IMR-90 (cell line): Measurements from ENCODE around the gene CENPM. TPM values are rescaled to one million over a fixed set of nuclear protein-coding genes. Genes with fewer than 3 reads are reported as not detected.

Experiments used
- ATAC-seq: fragments of 200-7000 bp; cut with Tn5 transposase; 2 replicates; pipeline ENCODE4 v1.9.1; 2020; ENCODE audit warnings: low read depth, mild to moderate bottlenecking, moderate library complexity
- BruUV-seq: library from RNA; stranded (reverse); fragments of 400-500 nt; replicated peaks from 2 replicates; lab custom pipeline; 2021; lab: Mats Ljungman, UMichigan
- CTCF ChIA-PET: fragments of 300-600 bp; formaldehyde crosslinking; extraction: SDS; loops from one replicate; lab custom pipeline; 2021; ENCODE audit warnings: antibody characterized with exemption; lab: Yijun Ruan, JAX
- POLR2A ChIA-PET: fragments of 300-600 bp; sonication (Branson Sonifier 250); formaldehyde crosslinking; loops from one replicate; lab custom pipeline; 2022; ENCODE audit warnings: antibody characterized with exemption; ENCODE audit not compliant: unreplicated experiment; lab: Charles Lee
- DNase-seq: peaks from one replicate; pipeline ENCODE4 v3.0.0; 2013
- H2AFZ ChIP-seq: replicated peaks from 2 replicates; pipeline ENCODE3; 2013; ENCODE audit warnings: low read length, mild to moderate bottlenecking; ENCODE audit not compliant: poor library complexity
- H2AK5ac ChIP-seq: 2 replicates; pipeline ENCODE4 v1.6.1; 2013; ENCODE audit warnings: low read depth, low read length, inconsistent platforms
- H2AK9ac ChIP-seq: replicated peaks from 2 replicates; pipeline ENCODE3; 2013; ENCODE audit warnings: mild to moderate bottlenecking, low read depth, low read length, moderate library complexity; ENCODE audit not compliant: poor library complexity
- H2BK120ac ChIP-seq: 2 replicates; pipeline ENCODE4 v1.6.1; 2013; ENCODE audit warnings: low read depth, low read length, inconsistent platforms
- H2BK15ac ChIP-seq: 3 replicates; pipeline ENCODE4 v1.6.1; 2013; ENCODE audit warnings: low read depth, low read length, inconsistent platforms
- H2BK20ac ChIP-seq: 2 replicates; pipeline ENCODE4 v1.6.1; 2013; ENCODE audit warnings: low read depth, mild to moderate bottlenecking, inconsistent platforms, low read length, moderate library complexity
- H2BK5ac ChIP-seq: 2 replicates; pipeline ENCODE4 v1.6.1; 2013; ENCODE audit warnings: mild to moderate bottlenecking, low read depth, low read length, inconsistent platforms; ENCODE audit not compliant: poor library complexity, severe bottlenecking
- H3K14ac ChIP-seq: replicated peaks from 2 replicates; pipeline ENCODE4 v1.6.1; 2013; ENCODE audit warnings: low read depth, low read length, inconsistent platforms
- H3K18ac ChIP-seq: 2 replicates; pipeline ENCODE4 v1.6.1; 2013; ENCODE audit warnings: low read depth, low read length, control low read depth
- H3K23ac ChIP-seq: 2 replicates; pipeline ENCODE4 v1.6.1; 2013; ENCODE audit warnings: low read depth, low read length, inconsistent platforms
- H3K27ac ChIP-seq: 2 replicates; pipeline ENCODE4 v1.5.1; 2013; ENCODE audit warnings: mild to moderate bottlenecking, control low read depth, low read length; ENCODE audit not compliant: insufficient read depth
- H3K27me3 ChIP-seq: 2 replicates; pipeline ENCODE4 v1.6.1; 2013; ENCODE audit warnings: low read length; ENCODE audit not compliant: control insufficient read depth, insufficient read depth
- H3K36me3 ChIP-seq: 2 replicates; pipeline ENCODE4 v1.6.1; 2013; ENCODE audit warnings: low read length, mixed read lengths; ENCODE audit not compliant: control insufficient read depth, insufficient read depth
- H3K4ac ChIP-seq: 2 replicates; pipeline ENCODE4 v1.6.1; 2013; ENCODE audit warnings: low read depth, low read length, inconsistent platforms
- H3K4me1 ChIP-seq: 2 replicates; pipeline ENCODE4 v1.6.1; 2013; ENCODE audit warnings: low read length, mixed read lengths; ENCODE audit not compliant: control insufficient read depth, insufficient read depth
- H3K4me2 ChIP-seq: 2 replicates; pipeline ENCODE4 v1.6.1; 2013; ENCODE audit warnings: low read depth, mild to moderate bottlenecking, control low read depth, low read length, moderate library complexity
- H3K4me3 ChIP-seq: 2 replicates; pipeline ENCODE4 v1.5.1; 2013; ENCODE audit warnings: low read depth, mild to moderate bottlenecking, control low read depth, low read length, moderate library complexity; ENCODE audit not compliant: insufficient read depth
- H3K56ac ChIP-seq: 2 replicates; pipeline ENCODE4 v1.6.1; 2013; ENCODE audit warnings: low read length, inconsistent platforms; ENCODE audit not compliant: insufficient read depth; ENCODE audit errors: extremely low read depth
- H3K79me1 ChIP-seq, 2 experiments: 2 replicates each; pipeline ENCODE4 v1.6.1; 2013; ENCODE audit warnings: low read length in 2 of 2, inconsistent platforms in 1 of 2, low read depth in 1 of 2
- H3K9ac ChIP-seq: 2 replicates; pipeline ENCODE4 v1.6.1; 2013; ENCODE audit warnings: low read depth, low read length, control low read depth
- H3K9me1 ChIP-seq: 2 replicates; pipeline ENCODE4 v1.6.1; 2013; ENCODE audit warnings: low read length, inconsistent platforms; ENCODE audit not compliant: insufficient read depth
- H3K9me3 ChIP-seq: 2 replicates; pipeline ENCODE4 v1.6.1; 2013; ENCODE audit warnings: low read length; ENCODE audit not compliant: control insufficient read depth, insufficient read depth
- H4K20me1 ChIP-seq: 2 replicates; pipeline ENCODE4 v1.6.1; 2013; ENCODE audit warnings: low read length, inconsistent platforms; ENCODE audit not compliant: insufficient read depth
- H4K5ac ChIP-seq: 2 replicates; pipeline ENCODE4 v1.6.1; 2013; ENCODE audit warnings: mild to moderate bottlenecking, low read depth, low read length, control low read depth
- H4K8ac ChIP-seq, 2 experiments: 2 replicates each; pipeline ENCODE4 v1.6.1; 2013; ENCODE audit warnings: low read depth in 2 of 2, low read length in 2 of 2, control low read depth in 1 of 2, inconsistent platforms in 1 of 2
- H4K91ac ChIP-seq: 2 replicates; pipeline ENCODE4 v1.6.1; 2013; ENCODE audit warnings: low read depth, low read length, inconsistent platforms; ENCODE audit not compliant: insufficient read depth
- BHLHE40 ChIP-seq: fragments of 150-350 bp; IDR thresholded peaks from 2 replicates; pipeline ENCODE4 v1.6.1; 2016; ENCODE audit warnings: mild to moderate bottlenecking, low read depth, low read length
- CEBPB ChIP-seq: IDR thresholded peaks from 2 replicates; pipeline ENCODE4 v1.6.1; 2012; ENCODE audit warnings: low read depth, low read length, improper control_type of control experiment
- CHD1 ChIP-seq: IDR thresholded peaks from 2 replicates; pipeline ENCODE4 v1.6.1; 2012; ENCODE audit warnings: low read depth, low read length, improper control_type of control experiment
- FOS ChIP-seq: fragments of 150-350 bp; IDR thresholded peaks from 2 replicates; pipeline ENCODE4 v1.6.1; 2016; ENCODE audit warnings: low read depth, low read length
- MAFK ChIP-seq: IDR thresholded peaks from 2 replicates; pipeline ENCODE4 v1.6.1; 2012; ENCODE audit warnings: low read depth, low read length, improper control_type of control experiment
- MAZ ChIP-seq: IDR thresholded peaks from 2 replicates; pipeline ENCODE4 v1.6.1; 2012; ENCODE audit warnings: low read depth, mild to moderate bottlenecking, low read length, improper control_type of control experiment, moderate library complexity, borderline replicate concordance
- MXI1 ChIP-seq: IDR thresholded peaks from 2 replicates; pipeline ENCODE4 v1.6.1; 2012; ENCODE audit warnings: low read depth, mild to moderate bottlenecking, low read length, moderate library complexity, borderline replicate concordance
- NFE2L2 ChIP-seq: fragments of 150-350 bp; IDR thresholded peaks from 2 replicates; pipeline ENCODE4 v1.6.1; 2016; ENCODE audit warnings: low read depth, mild to moderate bottlenecking, low read length
- POLR2A ChIP-seq: IDR thresholded peaks from 2 replicates; pipeline ENCODE4 v1.6.1; 2012; ENCODE audit warnings: mild to moderate bottlenecking, low read depth, low read length
- RAD21 ChIP-seq: IDR thresholded peaks from 2 replicates; pipeline ENCODE4 v1.6.1; 2012; ENCODE audit warnings: low read length, improper control_type of control experiment
- RCOR1 ChIP-seq: IDR thresholded peaks from 2 replicates; pipeline ENCODE4 v1.6.1; 2012; ENCODE audit warnings: mild to moderate bottlenecking, low read length, improper control_type of control experiment; ENCODE audit not compliant: insufficient replicate concordance
- RFX5 ChIP-seq: IDR thresholded peaks from 2 replicates; pipeline ENCODE4 v1.8.0; 2012; ENCODE audit warnings: low read depth, mild to moderate bottlenecking, low read length, moderate library complexity
- SMC3 ChIP-seq: fragments of 150-350 bp; IDR thresholded peaks from 2 replicates; pipeline ENCODE4 v1.6.1; 2016; ENCODE audit warnings: low read depth, mild to moderate bottlenecking, antibody characterized with exemption, low read length, moderate library complexity
- WGBS, 2 experiments: methylation state at CpG; one replicate each; pipeline versions ENCODE4 v1.1.5 to v1.1.7; 2013; ENCODE audit warnings: missing lambda C conversion rate in 2 of 2; ENCODE audit not compliant: insufficient read length in 1 of 2; ENCODE audit errors: extremely low coverage in 2 of 2; 5-methylcytosine and 5-hydroxymethylcytosine counted together
- dilution Hi-C: fragments of 300-500 bp; cut with HindIII; formaldehyde crosslinking; loops from one replicate; pipeline ENCODE4 v1.14.3; 2018; ENCODE audit warnings: low sequenced_read_pairs; ENCODE audit not compliant: unreplicated experiment
- in situ Hi-C: fragments of 300-500 bp; cut with MboI; formaldehyde crosslinking; loops from 3 replicates; pipeline ENCODE4 v1.14.3; 2019; ENCODE audit warnings: low sequenced_read_pairs, inconsistent platforms, mixed read lengths
- intact Hi-C: fragments of 100-400 bp; cut with micrococcal nuclease; formaldehyde crosslinking; loops from 2 replicates; pipeline ENCODE4 v1.10.0; 2022
- polyA plus RNA-seq, 3 experiments: library from polyadenylated mRNA; depleted of rRNA; stranded (reverse); fragments of >200 nt; gene quantifications; 2 replicates each; pipeline ENCODE4 v1.2.3, GENCODE V29; 2012; ENCODE audit warnings: low replicate concordance in 1 of 3
- total RNA-seq: library from RNA; depleted of rRNA; stranded (reverse); fragments of >200 nt; gene quantifications from 2 replicates; pipeline ENCODE4 v1.2.3, GENCODE V29; 2012
- TF ChIP-seq, protein P1 (sequence below): fragments of 150-350 bp; IDR thresholded peaks from 2 replicates; pipeline ENCODE4 v1.6.1; 2017; ENCODE audit warnings: mild to moderate bottlenecking, antibody characterized with exemption, low read length, low read depth
- TF ChIP-seq, protein P2 (sequence below): fragments of 150-350 bp; IDR thresholded peaks from 2 replicates; pipeline ENCODE4 v1.6.1; 2016; ENCODE audit warnings: low read depth, mild to moderate bottlenecking, low read length, moderate library complexity, borderline replicate concordance
- TF ChIP-seq, protein P3 (sequence below): conservative IDR thresholded peaks from 2 replicates; pipeline ENCODE4 v1.5.1; 2012; ENCODE audit warnings: mild to moderate bottlenecking, low read depth, low read length, improper control_type of control experiment

CENPM gene
- total and polyA plus RNA-seq, 2 of the 4 experiments (the other 2 are of a cell fraction): 18.1 to 20.1 TPM

DNA sequence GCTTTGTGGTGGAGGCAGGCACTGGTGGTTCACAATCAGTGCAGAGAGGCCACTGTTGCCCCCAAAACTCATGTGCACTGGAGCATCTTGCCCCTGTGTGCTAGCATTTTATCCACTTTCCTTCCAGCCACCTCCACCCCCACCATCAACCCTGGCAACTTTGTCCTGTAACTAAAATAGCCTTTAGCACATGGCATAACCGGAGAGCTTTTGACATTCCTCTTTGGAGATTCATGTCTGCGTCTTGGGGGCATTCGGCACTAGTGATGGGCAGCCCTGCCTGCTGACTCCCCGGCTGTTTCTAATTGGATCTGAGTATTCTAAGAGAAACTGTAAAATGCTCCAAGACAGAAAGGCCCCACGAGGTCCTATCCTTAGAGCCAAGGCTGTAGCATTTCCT is 47.8 kb downstream of the CENPM start:
- Histone ChIP-seq H3K56ac (no peak overlapping the region), H2BK5ac (no peak overlapping the region), H4K91ac (no peak overlapping the region), H3K4ac (no peak overlapping the region), H3K4me3 (no peak overlapping the region), H3K9me3 (no peaks in the 10 kb centered on the region), H2BK120ac (no peak overlapping the region), H3K27me3 (no peaks in the 10 kb centered on the region), H3K4me2 (no peak overlapping the region), H3K23ac (no peak overlapping the region), H2BK20ac (no peak overlapping the region), H4K8ac (no peak overlapping the region), H3K36me3 (peaks cover 40% of the 10 kb centered on the region), H2AFZ (no peak overlapping the region), H2BK15ac (no peak overlapping the region), H3K27ac (no peak overlapping the region), H3K9ac (no peak overlapping the region), H3K18ac (no peak overlapping the region), H2AK5ac (no peak overlapping the region), H4K20me1 (0 out of 2 replicates have a peak, but pooled peaks cover 6% of the 10 kb centered on the region), H3K79me1 (no peaks in the 10 kb centered on the region), H4K5ac (no peak overlapping the region), H3K14ac (no peak overlapping the region), H2AK9ac (no peak overlapping the region), H3K9me1 (peaks cover 8% of the 10 kb centered on the region; the same call in 1 of the 2 replicates), H3K4me1 (0 out of 2 replicates have a peak, but pooled peaks cover 1% of the 10 kb centered on the region)
- no CpG with 5 or more reads among the region's 5 CpGs for WGBS, 2 experiments
- ChIA-PET POLR2A (no interaction called here), CTCF (no interaction called here)
- dilution Hi-C loops: no loop called here
- in situ Hi-C loops: no loop called here
- no peak for ATAC-seq
- no peak for TF ChIP-seq RCOR1
- TF ChIP-seq, protein P1, sequence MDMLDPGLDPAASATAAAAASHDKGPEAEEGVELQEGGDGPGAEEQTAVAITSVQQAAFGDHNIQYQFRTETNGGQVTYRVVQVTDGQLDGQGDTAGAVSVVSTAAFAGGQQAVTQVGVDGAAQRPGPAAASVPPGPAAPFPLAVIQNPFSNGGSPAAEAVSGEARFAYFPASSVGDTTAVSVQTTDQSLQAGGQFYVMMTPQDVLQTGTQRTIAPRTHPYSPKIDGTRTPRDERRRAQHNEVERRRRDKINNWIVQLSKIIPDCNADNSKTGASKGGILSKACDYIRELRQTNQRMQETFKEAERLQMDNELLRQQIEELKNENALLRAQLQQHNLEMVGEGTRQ: no peak
- TF ChIP-seq FOS: no peak
- no peak for TF ChIP-seq RFX5
- TF ChIP-seq MAZ: no peak
- TF ChIP-seq, protein P2, sequence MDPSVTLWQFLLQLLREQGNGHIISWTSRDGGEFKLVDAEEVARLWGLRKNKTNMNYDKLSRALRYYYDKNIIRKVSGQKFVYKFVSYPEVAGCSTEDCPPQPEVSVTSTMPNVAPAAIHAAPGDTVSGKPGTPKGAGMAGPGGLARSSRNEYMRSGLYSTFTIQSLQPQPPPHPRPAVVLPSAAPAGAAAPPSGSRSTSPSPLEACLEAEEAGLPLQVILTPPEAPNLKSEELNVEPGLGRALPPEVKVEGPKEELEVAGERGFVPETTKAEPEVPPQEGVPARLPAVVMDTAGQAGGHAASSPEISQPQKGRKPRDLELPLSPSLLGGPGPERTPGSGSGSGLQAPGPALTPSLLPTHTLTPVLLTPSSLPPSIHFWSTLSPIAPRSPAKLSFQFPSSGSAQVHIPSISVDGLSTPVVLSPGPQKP: no peak
- TF ChIP-seq NFE2L2: no peak
- no peak for TF ChIP-seq CEBPB
- no peak for TF ChIP-seq POLR2A
- no peak for TF ChIP-seq RAD21
- TF ChIP-seq SMC3: no peak
- TF ChIP-seq BHLHE40: no peak
- no peak for TF ChIP-seq MXI1
- TF ChIP-seq, protein P3, sequence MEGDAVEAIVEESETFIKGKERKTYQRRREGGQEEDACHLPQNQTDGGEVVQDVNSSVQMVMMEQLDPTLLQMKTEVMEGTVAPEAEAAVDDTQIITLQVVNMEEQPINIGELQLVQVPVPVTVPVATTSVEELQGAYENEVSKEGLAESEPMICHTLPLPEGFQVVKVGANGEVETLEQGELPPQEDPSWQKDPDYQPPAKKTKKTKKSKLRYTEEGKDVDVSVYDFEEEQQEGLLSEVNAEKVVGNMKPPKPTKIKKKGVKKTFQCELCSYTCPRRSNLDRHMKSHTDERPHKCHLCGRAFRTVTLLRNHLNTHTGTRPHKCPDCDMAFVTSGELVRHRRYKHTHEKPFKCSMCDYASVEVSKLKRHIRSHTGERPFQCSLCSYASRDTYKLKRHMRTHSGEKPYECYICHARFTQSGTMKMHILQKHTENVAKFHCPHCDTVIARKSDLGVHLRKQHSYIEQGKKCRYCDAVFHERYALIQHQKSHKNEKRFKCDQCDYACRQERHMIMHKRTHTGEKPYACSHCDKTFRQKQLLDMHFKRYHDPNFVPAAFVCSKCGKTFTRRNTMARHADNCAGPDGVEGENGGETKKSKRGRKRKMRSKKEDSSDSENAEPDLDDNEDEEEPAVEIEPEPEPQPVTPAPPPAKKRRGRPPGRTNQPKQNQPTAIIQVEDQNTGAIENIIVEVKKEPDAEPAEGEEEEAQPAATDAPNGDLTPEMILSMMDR: no peak
- no peak for TF ChIP-seq CHD1
- TF ChIP-seq MAFK: no peak
- BruUV-seq: no TSS peak
- intact Hi-C loops: no loop called here
- no peak for DNase-seq
